ENCODE results near the gene TENM4. TPM values are rescaled to one million over a fixed set of nuclear protein-coding genes. Genes with fewer than 3 reads are reported as not detected.

TENM4 gene
- total RNA-seq, 1 experiment from 2014 or later, result 9.9 TPM

DNA sequence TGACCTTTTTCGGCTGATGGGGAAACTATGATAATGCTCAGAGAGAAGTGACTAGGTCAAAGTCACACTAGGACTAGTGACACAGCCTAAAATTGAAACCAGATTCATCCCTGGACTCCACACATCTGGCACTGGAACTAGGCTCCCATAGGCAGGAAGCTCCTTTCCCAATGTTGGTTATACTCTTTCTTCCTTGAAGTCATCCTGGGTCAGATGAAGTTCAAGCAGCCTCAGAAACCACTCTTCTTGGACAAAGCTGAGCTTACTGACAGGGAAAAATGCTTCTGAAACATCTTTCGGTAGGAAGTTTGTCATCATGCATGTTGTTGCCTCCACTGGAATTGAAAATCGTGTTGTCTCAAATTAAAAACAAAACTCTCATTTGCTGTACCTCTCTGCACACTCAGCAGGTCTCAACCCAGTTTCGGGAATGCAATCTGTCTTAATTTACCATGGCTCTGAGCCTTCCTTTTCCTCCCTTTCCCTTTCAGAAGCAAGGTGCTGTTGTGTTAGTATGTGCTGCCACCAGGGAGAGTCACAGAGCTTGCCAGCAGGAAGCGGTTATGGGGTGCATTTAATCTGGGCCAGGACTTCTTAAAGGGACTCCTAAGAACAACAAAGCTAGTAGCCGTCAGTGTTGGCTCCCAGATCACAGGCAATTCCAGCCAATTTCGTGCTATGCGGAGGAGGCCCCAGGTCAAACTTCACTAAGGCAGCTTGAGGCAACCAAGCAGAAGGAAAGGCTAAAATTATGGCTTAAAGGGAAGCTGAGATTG lies 384.8 kb downstream of the TENM4 start:
- no peak overlapping the region for H3K27ac Mint-ChIP-seq (ENCODE audit: low read depth, unreplicated experiment)
- POLR2A ChIA-PET, result interaction anchor here (0.6 kb wide), 1 partner anchor 11 kb away, joined by 4 read pairs; no protein-coding TSS in a partner anchor

DNA sequence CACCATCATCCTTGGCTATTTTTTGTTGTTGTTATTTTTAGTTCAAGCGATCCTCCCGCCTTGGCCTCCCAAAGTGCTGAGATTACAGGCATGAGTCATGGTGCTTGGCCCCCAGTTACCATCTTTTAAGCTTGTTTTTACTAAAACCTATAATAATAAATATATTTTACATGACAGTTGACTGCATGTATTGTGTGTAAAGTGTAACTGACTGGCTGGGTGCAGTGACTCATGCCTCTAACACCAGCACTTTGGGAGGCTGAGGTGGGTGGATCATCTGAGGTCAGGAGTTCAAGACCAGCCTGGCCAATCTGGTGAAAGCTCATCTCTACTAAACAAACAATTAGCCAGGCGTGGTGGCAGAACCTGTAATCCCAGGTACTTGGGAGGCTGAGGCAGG lies 386.2 kb downstream of the TENM4 start:
- intact Hi-C loops (cut with micrococcal nuclease), result no loop called here
- H3K4me1 Mint-ChIP-seq (ENCODE audit: insufficient read depth, unreplicated experiment), result peaks cover 5% of the 10 kb centered on the region
- no peaks in the 10 kb centered on the region for H3K36me3 Mint-ChIP-seq (ENCODE audit: insufficient read depth, unreplicated experiment)
- no peaks in the 10 kb centered on the region for H3K9me3 Mint-ChIP-seq (ENCODE audit: unreplicated experiment)
- TF ChIP-seq, protein P1, sequence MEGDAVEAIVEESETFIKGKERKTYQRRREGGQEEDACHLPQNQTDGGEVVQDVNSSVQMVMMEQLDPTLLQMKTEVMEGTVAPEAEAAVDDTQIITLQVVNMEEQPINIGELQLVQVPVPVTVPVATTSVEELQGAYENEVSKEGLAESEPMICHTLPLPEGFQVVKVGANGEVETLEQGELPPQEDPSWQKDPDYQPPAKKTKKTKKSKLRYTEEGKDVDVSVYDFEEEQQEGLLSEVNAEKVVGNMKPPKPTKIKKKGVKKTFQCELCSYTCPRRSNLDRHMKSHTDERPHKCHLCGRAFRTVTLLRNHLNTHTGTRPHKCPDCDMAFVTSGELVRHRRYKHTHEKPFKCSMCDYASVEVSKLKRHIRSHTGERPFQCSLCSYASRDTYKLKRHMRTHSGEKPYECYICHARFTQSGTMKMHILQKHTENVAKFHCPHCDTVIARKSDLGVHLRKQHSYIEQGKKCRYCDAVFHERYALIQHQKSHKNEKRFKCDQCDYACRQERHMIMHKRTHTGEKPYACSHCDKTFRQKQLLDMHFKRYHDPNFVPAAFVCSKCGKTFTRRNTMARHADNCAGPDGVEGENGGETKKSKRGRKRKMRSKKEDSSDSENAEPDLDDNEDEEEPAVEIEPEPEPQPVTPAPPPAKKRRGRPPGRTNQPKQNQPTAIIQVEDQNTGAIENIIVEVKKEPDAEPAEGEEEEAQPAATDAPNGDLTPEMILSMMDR (IDR thresholded peaks at IDR 0.05; ENCODE audit: unreplicated experiment), result no peak
- H3K27ac Mint-ChIP-seq (ENCODE audit: low read depth, unreplicated experiment), result no peak overlapping the region
- no peak overlapping the region for H3K4me3 Mint-ChIP-seq (ENCODE audit: unreplicated experiment)
- no TSS peak for BruUV-seq (replicated peaks)
- no peak for DNase-seq (ENCODE audit: unreplicated experiment)
- ChIA-PET CTCF (interaction anchor here (0.6 to 2.6 kb wide), 6 partner anchors 9 to 409 kb away, joined by 3 to 9 read pairs (median 4); no protein-coding TSS in a partner anchor), POLR2A (no interaction called here)
- H3K27me3 Mint-ChIP-seq (ENCODE audit: insufficient read depth, unreplicated experiment), result no peaks in the 10 kb centered on the region

More for the DNA sequence above, 384.8 kb downstream of the TENM4 start:
- intact Hi-C loops (cut with micrococcal nuclease), result no loop called here
- no peak overlapping the region for H3K4me3 Mint-ChIP-seq (ENCODE audit: unreplicated experiment)
- CTCF ChIA-PET, result interaction anchor here (0.5 to 2.6 kb wide), 11 partner anchors 7 to 648 kb away, joined by 3 to 9 read pairs (median 3); no protein-coding TSS in a partner anchor
- H3K9me3 Mint-ChIP-seq (ENCODE audit: unreplicated experiment), result no peaks in the 10 kb centered on the region
- TF ChIP-seq, protein P1 (IDR thresholded peaks at IDR 0.05; ENCODE audit: unreplicated experiment), result no peak
- no peak for DNase-seq (ENCODE audit: unreplicated experiment)
- no peaks in the 10 kb centered on the region for H3K27me3 Mint-ChIP-seq (ENCODE audit: insufficient read depth, unreplicated experiment)
- H3K4me1 Mint-ChIP-seq (ENCODE audit: insufficient read depth, unreplicated experiment), result peaks cover 5% of the 10 kb centered on the region
- H3K36me3 Mint-ChIP-seq (ENCODE audit: insufficient read depth, unreplicated experiment), result no peaks in the 10 kb centered on the region
- no TSS peak for BruUV-seq (replicated peaks)

DNA sequence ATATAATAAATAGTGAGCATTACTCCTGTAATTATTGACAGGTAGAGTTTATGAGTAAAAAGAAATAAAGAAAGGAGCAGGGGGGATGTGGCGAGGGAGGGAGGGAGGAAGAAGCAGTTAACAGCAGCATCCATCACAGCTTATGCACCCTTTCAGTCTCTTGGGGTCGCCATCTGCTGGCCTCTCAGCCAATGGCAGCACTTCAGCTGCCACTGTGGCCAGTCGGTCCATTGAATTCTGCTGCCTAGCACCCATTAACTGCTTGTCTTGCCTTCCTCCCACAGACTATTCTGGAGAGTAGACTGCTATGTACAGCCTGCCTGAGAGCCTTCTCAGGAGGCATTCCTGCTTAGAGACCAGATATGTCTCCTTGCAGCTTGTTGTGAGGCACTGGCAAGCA lies 388.3 kb downstream of the TENM4 start:
- Mint-ChIP-seq H3K9me3 (ENCODE audit: unreplicated experiment) (no peaks in the 10 kb centered on the region), H3K4me3 (ENCODE audit: unreplicated experiment) (no peak overlapping the region), H3K36me3 (ENCODE audit: insufficient read depth, unreplicated experiment) (no peaks in the 10 kb centered on the region), H3K4me1 (ENCODE audit: insufficient read depth, unreplicated experiment) (peaks cover 5% of the 10 kb centered on the region), H3K27me3 (ENCODE audit: insufficient read depth, unreplicated experiment) (no peaks in the 10 kb centered on the region), H3K27ac (ENCODE audit: low read depth, unreplicated experiment) (no peak overlapping the region)
- intact Hi-C loops (cut with micrococcal nuclease), result no loop called here
- no TSS peak for BruUV-seq (replicated peaks)
- CTCF ChIA-PET, result interaction anchor here (0.7 to 1.6 kb wide), 7 partner anchors 23 to 441 kb away, joined by 3 to 5 read pairs (median 4); no protein-coding TSS in a partner anchor
- POLR2A ChIA-PET, result no interaction called here
- TF ChIP-seq, protein P1 (IDR thresholded peaks at IDR 0.05; ENCODE audit: unreplicated experiment), result no peak
- no peak for DNase-seq (ENCODE audit: unreplicated experiment)

DNA sequence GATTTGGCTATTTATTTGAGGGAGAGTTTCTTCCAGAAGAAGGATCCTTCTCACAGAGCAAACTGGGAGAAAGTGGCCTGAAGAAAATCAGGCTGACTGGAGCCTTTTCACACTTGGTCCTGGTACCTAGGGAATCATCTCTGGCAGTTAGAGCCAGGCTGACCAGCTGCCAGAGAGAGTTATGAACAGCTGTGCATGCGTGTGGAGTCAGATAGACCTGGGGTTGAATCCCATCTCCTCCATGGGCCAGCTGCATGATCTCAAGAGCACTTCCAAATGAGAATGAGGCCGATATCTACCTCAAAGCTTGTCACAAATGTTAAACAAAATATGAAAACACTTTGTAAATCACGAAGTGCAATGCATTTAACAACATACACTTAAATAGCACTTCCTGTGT lies 390.0 kb downstream of the TENM4 start:
- ChIA-PET POLR2A (interaction anchor here (0.6 kb wide), 1 partner anchor 437 kb away, joined by 3 read pairs; no protein-coding TSS in a partner anchor), CTCF (interaction anchor here (0.8 to 1.3 kb wide), 4 partner anchors 13 to 405 kb away, joined by 3 to 5 read pairs (median 4); no protein-coding TSS in a partner anchor)
- Mint-ChIP-seq H3K4me3 (ENCODE audit: unreplicated experiment) (no peak overlapping the region), H3K27ac (ENCODE audit: low read depth, unreplicated experiment) (no peak overlapping the region), H3K36me3 (ENCODE audit: insufficient read depth, unreplicated experiment) (no peaks in the 10 kb centered on the region), H3K27me3 (ENCODE audit: insufficient read depth, unreplicated experiment) (no peaks in the 10 kb centered on the region), H3K4me1 (ENCODE audit: insufficient read depth, unreplicated experiment) (peaks cover 5% of the 10 kb centered on the region), H3K9me3 (ENCODE audit: unreplicated experiment) (no peaks in the 10 kb centered on the region)
- TF ChIP-seq, protein P1 (IDR thresholded peaks at IDR 0.05; ENCODE audit: unreplicated experiment), result no peak
- no TSS peak for BruUV-seq (replicated peaks)
- no peak for DNase-seq (ENCODE audit: unreplicated experiment)
- intact Hi-C loops (cut with micrococcal nuclease), result no loop called here

Measured in MCF 10A (cell line).